Body of pancreas (tissue), 4 donors: ENCODE measurements around the gene SNAP91.

Experiments used
- CTCF ChIP-seq, 7 experiments: fragments of 450-650 bp in 4 of 7; fragments of 200-600 bp in 3 of 7; sonication (generic) in 3 of 7; IDR thresholded peaks; one replicate each; pipeline ENCODE4 v1.5.1; 2016 to 2019; ENCODE audit warnings: antibody characterized with exemption in 7 of 7
- POLR2A ChIP-seq, 3 donors: fragments of 450-650 bp; IDR thresholded peaks; one replicate each; pipeline ENCODE4 v1.6.1; 2016; ENCODE audit warnings: antibody characterized with exemption in 3 of 3, mild to moderate bottlenecking in 2 of 3

GRCh38 chr6:83741089-83741488 lies 32.2 kb upstream of the SNAP91 start:
- TF ChIP-seq POLR2A (IDR thresholded peaks at IDR 0.05), result no peak
- TF ChIP-seq CTCF (IDR thresholded peaks at IDR 0.05), result no peak
